ENCODE data around the gene MYO7A. TPM values are rescaled to one million over a fixed set of nuclear protein-coding genes. Genes with fewer than 3 reads are reported as not detected.

The MYO7A gene
- total and polyA plus RNA-seq, 2 experiments from 2014 or later = 1.8 to 5.4 TPM

- Histone ChIP-seq H3K9me2 (ENCODE audit: insufficient read depth) (no peaks in the 10 kb centered on the region), H3K36me3 (ENCODE audit: insufficient read depth) (no peaks in the 10 kb centered on the region), H3K4me3 (no peak overlapping the region), H4K20me1 (replicated peaks; ENCODE audit: insufficient read depth) (no peaks in the 10 kb centered on the region), H2AFZ (no peak overlapping the region), H3F3A (replicated peaks; ENCODE audit: low read depth) (0 out of 2 replicates have a peak, but pooled peaks cover 4% of the 10 kb centered on the region), H3K4me1 (ENCODE audit: insufficient read depth) (peaks cover 8% of the 10 kb centered on the region), H3K4me2 (no peak overlapping the region), H3K79me2 (replicated peaks; ENCODE audit: insufficient read depth) (no peaks in the 10 kb centered on the region), H3K27me3 (ENCODE audit: insufficient read depth) (no peaks in the 10 kb centered on the region), H3K27ac (ENCODE audit: low read depth) (no peak overlapping the region)
- no peak for DNase-seq (ENCODE audit: low spot score)
- TF ChIP-seq ETS1 (IDR thresholded peaks at IDR 0.05) (no peak), ZNF331 (CRISPR knock-in tag; IDR thresholded peaks at IDR 0.05; ENCODE audit: low read depth) (no peak), EZH2 (IDR thresholded peaks at IDR 0.05; ENCODE audit: low read depth, unreplicated experiment) (no peak), REST (IDR thresholded peaks at IDR 0.05; ENCODE audit: unreplicated experiment) (no peak), NANOG (IDR thresholded peaks at IDR 0.05; ENCODE audit: borderline replicate concordance) (no peak), JUNB (IDR thresholded peaks at IDR 0.05; ENCODE audit: unreplicated experiment) (no peak), ZNF114 (CRISPR knock-in tag; IDR thresholded peaks at IDR 0.05) (no peak), EZH2phosphoT487 (IDR thresholded peaks at IDR 0.05; ENCODE audit: unreplicated experiment) (no peak), CREB1 (CRISPR knock-in tag; IDR thresholded peaks at IDR 0.05; ENCODE audit: low read depth) (no peak), ZNF462 (CRISPR knock-in tag; IDR thresholded peaks at IDR 0.05) (no peak), POLR2AphosphoS5 (IDR thresholded peaks at IDR 0.05; ENCODE audit: low read depth) (no peak), STAT1 (IDR thresholded peaks at IDR 0.05; ENCODE audit: unreplicated experiment) (no peak), CTCF (conservative IDR thresholded peaks at IDR 0.05; ENCODE audit: low read depth in 2 of 2) (no peak)
- ATAC-seq = no peak
- Mint-ChIP-seq H3K4me1 (peaks cover 24% of the 10 kb centered on the region), H3K4me3 (no peak overlapping the region; the same call in 2 of the 3 replicates), H3K9me3 (no peaks in the 10 kb centered on the region), H3K36me3 (ENCODE audit: low read depth) (no peaks in the 10 kb centered on the region), H3K27ac (no peak overlapping the region), H3K27me3 (ENCODE audit: insufficient read depth, low read depth, poor library complexity) (peaks cover 11% of the 10 kb centered on the region)
These were observed 1.2 kb downstream of the MYO7A start for GRCh38 chr11:77129069-77129841.
